SK-N-SH (cell line): Measurements from ENCODE around the gene MIEN1.

Experiments used
- CTCF ChIP-seq: fragments of 200-600 bp; sonication (generic); IDR thresholded peaks from 2 replicates; pipeline ENCODE4 v1.6.1; 2017; ENCODE audit warnings: antibody characterized with exemption, mild to moderate bottlenecking, moderate library complexity
- EP300 ChIP-seq, 2 experiments: IDR thresholded peaks; 2 replicates each; pipeline versions ENCODE4 v1.4.0 to v1.6.1; 2012; ENCODE audit warnings: borderline replicate concordance in 1 of 2, low read depth in 1 of 2, low read length in 1 of 2
- GATA2 ChIP-seq: sonication (generic); formaldehyde crosslinking; IDR thresholded peaks from 2 replicates; pipeline ENCODE4 v1.5.0; 2020; ENCODE audit warnings: mild to moderate bottlenecking, missing genetic modification reagents
- MAX ChIP-seq: IDR thresholded peaks from 2 replicates; pipeline ENCODE4 v1.4.0; 2012; ENCODE audit warnings: low read depth
- POLR2AphosphoS5 ChIP-seq: IDR thresholded peaks from 2 replicates; pipeline ENCODE4 v1.6.1; 2012; ENCODE audit warnings: low read depth, low read length
- TEAD4 ChIP-seq: IDR thresholded peaks from 2 replicates; pipeline ENCODE4 v1.4.0; 2012; ENCODE audit warnings: mild to moderate bottlenecking, borderline replicate concordance; ENCODE audit not compliant: insufficient read depth
- USF2 ChIP-seq: fragments of 150-350 bp; IDR thresholded peaks from 2 replicates; pipeline ENCODE4 v1.6.1; 2017; ENCODE audit warnings: antibody characterized with exemption, low read length, low read depth, borderline replicate concordance
- TF ChIP-seq, protein P1 (sequence below): IDR thresholded peaks from 2 replicates; pipeline ENCODE4 v1.6.1; 2012; ENCODE audit warnings: mild to moderate bottlenecking, low read depth, low read length, moderate library complexity

- TF ChIP-seq MAX (no peak), CTCF (no peak), EP300 (IDR thresholded peaks at IDR 0.05; ENCODE audit: borderline replicate concordance in 1 of 2, low read depth in 1 of 2, low read length in 1 of 2) (no peak), GATA2 (CRISPR knock-in tag) (no peak), POLR2AphosphoS5 (no peak), TEAD4 (no peak), USF2 (no peak)
- TF ChIP-seq, protein P1, sequence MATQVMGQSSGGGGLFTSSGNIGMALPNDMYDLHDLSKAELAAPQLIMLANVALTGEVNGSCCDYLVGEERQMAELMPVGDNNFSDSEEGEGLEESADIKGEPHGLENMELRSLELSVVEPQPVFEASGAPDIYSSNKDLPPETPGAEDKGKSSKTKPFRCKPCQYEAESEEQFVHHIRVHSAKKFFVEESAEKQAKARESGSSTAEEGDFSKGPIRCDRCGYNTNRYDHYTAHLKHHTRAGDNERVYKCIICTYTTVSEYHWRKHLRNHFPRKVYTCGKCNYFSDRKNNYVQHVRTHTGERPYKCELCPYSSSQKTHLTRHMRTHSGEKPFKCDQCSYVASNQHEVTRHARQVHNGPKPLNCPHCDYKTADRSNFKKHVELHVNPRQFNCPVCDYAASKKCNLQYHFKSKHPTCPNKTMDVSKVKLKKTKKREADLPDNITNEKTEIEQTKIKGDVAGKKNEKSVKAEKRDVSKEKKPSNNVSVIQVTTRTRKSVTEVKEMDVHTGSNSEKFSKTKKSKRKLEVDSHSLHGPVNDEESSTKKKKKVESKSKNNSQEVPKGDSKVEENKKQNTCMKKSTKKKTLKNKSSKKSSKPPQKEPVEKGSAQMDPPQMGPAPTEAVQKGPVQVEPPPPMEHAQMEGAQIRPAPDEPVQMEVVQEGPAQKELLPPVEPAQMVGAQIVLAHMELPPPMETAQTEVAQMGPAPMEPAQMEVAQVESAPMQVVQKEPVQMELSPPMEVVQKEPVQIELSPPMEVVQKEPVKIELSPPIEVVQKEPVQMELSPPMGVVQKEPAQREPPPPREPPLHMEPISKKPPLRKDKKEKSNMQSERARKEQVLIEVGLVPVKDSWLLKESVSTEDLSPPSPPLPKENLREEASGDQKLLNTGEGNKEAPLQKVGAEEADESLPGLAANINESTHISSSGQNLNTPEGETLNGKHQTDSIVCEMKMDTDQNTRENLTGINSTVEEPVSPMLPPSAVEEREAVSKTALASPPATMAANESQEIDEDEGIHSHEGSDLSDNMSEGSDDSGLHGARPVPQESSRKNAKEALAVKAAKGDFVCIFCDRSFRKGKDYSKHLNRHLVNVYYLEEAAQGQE: no peak
Measured at GRCh38 chr17:39732586-39732985, 2.3 kb upstream of the MIEN1 start.
